GM23248 (cell line): ENCODE results near the gene VPS35L. TPM values are rescaled to one million over a fixed set of nuclear protein-coding genes. Genes with fewer than 3 reads are reported as not detected.
"Not testable (repeated sequence)": the region's sequence is repeated elsewhere in the genome, so short reads cannot be mapped to it uniquely, and the experiment has no call there.

Source experiments
- DNase-seq: peaks from one replicate; pipeline ENCODE4 v3.0.0-alpha.2; 2015
- H2AFZ ChIP-seq: fragments of 200-600 bp; sonication (generic); 2 replicates; pipeline ENCODE4 v1.6.1; 2016; ENCODE audit warnings: antibody characterized with exemption
- H3F3A ChIP-seq: fragments of 200-600 bp; sonication (generic); 2 replicates; pipeline ENCODE4 v1.6.1; 2016; ENCODE audit warnings: mild to moderate bottlenecking, antibody characterized with exemption, mixed run types; ENCODE audit not compliant: insufficient read depth
- H3K27ac ChIP-seq: fragments of 200-600 bp; sonication (generic); 2 replicates; pipeline ENCODE4 v1.5.1; 2016; ENCODE audit warnings: mild to moderate bottlenecking
- H3K27me3 ChIP-seq: fragments of 200-600 bp; sonication (generic); replicated peaks from 2 replicates; pipeline ENCODE4 v1.6.1; 2016; ENCODE audit warnings: mild to moderate bottlenecking; ENCODE audit not compliant: insufficient read depth
- H3K36me3 ChIP-seq: fragments of 200-600 bp; sonication (generic); 2 replicates; pipeline ENCODE4 v1.6.1; 2016; ENCODE audit warnings: low read depth, mild to moderate bottlenecking
- H3K4me1 ChIP-seq: fragments of 200-600 bp; sonication (generic); 2 replicates; pipeline ENCODE4 v1.6.1; 2016; ENCODE audit warnings: mild to moderate bottlenecking; ENCODE audit not compliant: insufficient read depth
- H3K4me2 ChIP-seq: fragments of 200-600 bp; sonication (generic); one replicate; pipeline ENCODE4 v1.6.1; 2016; ENCODE audit warnings: mild to moderate bottlenecking; ENCODE audit not compliant: unreplicated experiment
- H3K4me3 ChIP-seq: fragments of 200-600 bp; sonication (generic); 2 replicates; pipeline ENCODE4 v1.5.1; 2016; ENCODE audit warnings: mild to moderate bottlenecking
- H3K79me2 ChIP-seq: fragments of 200-600 bp; sonication (generic); 2 replicates; pipeline ENCODE4 v1.6.1; 2016; ENCODE audit warnings: mild to moderate bottlenecking; ENCODE audit not compliant: insufficient read depth
- H3K9ac ChIP-seq: fragments of 200-600 bp; sonication (generic); 2 replicates; pipeline ENCODE4 v1.6.1; 2016; ENCODE audit warnings: mild to moderate bottlenecking
- H3K9me2 ChIP-seq: fragments of 200-600 bp; sonication (generic); 2 replicates; pipeline ENCODE4 v1.6.1; 2016; ENCODE audit warnings: mixed run types, mild to moderate bottlenecking, moderate library complexity; ENCODE audit not compliant: insufficient read depth
- H3K9me3 ChIP-seq: fragments of 200-600 bp; sonication (generic); one replicate; pipeline ENCODE4 v1.6.1; 2017; ENCODE audit warnings: low read depth
- H4K20me1 ChIP-seq: fragments of 200-600 bp; sonication (generic); 2 replicates; pipeline ENCODE4 v1.6.0; 2016; ENCODE audit not compliant: insufficient read depth
- EZH2 ChIP-seq: fragments of 200-600 bp; sonication (generic); IDR thresholded peaks from 2 replicates; pipeline ENCODE4 v1.6.1; 2018; ENCODE audit warnings: antibody characterized with exemption, mild to moderate bottlenecking; ENCODE audit not compliant: insufficient read depth, poor library complexity, severe bottlenecking
- EZH2phosphoT487 ChIP-seq: fragments of 200-600 bp; sonication (generic); IDR thresholded peaks from 2 replicates; pipeline ENCODE4 v1.6.1; 2018; ENCODE audit warnings: antibody characterized with exemption, moderate library complexity, mild to moderate bottlenecking, low read depth; ENCODE audit not compliant: insufficient read depth
- WGBS, 2 experiments: methylation state at CpG; one replicate each; pipeline ENCODE4 v1.1.6; 2015 to 2017; ENCODE audit warnings: low lambda C conversion rate in 2 of 2, low coverage in 1 of 2; ENCODE audit errors: missing lambda C conversion rate in 2 of 2; 5-methylcytosine and 5-hydroxymethylcytosine counted together
- in situ Hi-C: fragments of 300-500 bp; cut with MboI; formaldehyde crosslinking; loops from 2 replicates; pipeline ENCODE4 v1.15.0; 2020
- polyA plus RNA-seq: library from polyadenylated mRNA; unstranded; fragments of >200 nt; fragmentation: Nextera tagmentation; extraction: Ambion mirVana; gene quantifications from 2 replicates; pipeline ENCODE4 v1.2.1, GENCODE V29; 2016
- total RNA-seq: library from RNA; depleted of rRNA; stranded (reverse); fragments of >200 nt; shearing (Covaris generic); gene quantifications from 2 replicates; pipeline ENCODE4 v1.2.3, GENCODE V29; 2014

Gene VPS35L
- total and polyA plus RNA-seq, 2 experiments from 2014 or later, result 19.9 to 58.2 TPM

GRCh38 chr16:19659554-19659953 is 104.1 kb downstream of the VPS35L start:
- Histone ChIP-seq H3K27me3 (no peaks in the 10 kb centered on the region), H3K9me2 (no peaks in the 10 kb centered on the region), H3K4me3 (no peak overlapping the region), H3F3A (no peaks in the 10 kb centered on the region), H3K27ac (no peak overlapping the region), H2AFZ (no peak overlapping the region), H3K4me2 (no peak overlapping the region), H3K36me3 (peaks cover 7% of the 10 kb centered on the region; the same call in 1 of the 2 replicates), H4K20me1 (no peaks in the 10 kb centered on the region), H3K9ac (no peak overlapping the region), H3K79me2 (no peaks in the 10 kb centered on the region), H3K9me3 (no peaks in the 10 kb centered on the region), H3K4me1 (no peaks in the 10 kb centered on the region)
- TF ChIP-seq EZH2, result no peak
- no peak for DNase-seq
- 68 to 79% methylated on average over 1 of the region's 1 CpG for WGBS, 2 experiments
- in situ Hi-C loops, result no loop called here

- Histone ChIP-seq H3K9ac (no peak overlapping the region), H3K36me3 (peaks cover 7% of the 10 kb centered on the region; the same call in 1 of the 2 replicates), H3K9me3 (no peaks in the 10 kb centered on the region), H2AFZ (no peak overlapping the region), H3K9me2 (no peaks in the 10 kb centered on the region), H3K79me2 (no peaks in the 10 kb centered on the region), H3K27ac (no peak overlapping the region), H3K4me1 (no peaks in the 10 kb centered on the region), H4K20me1 (no peaks in the 10 kb centered on the region), H3F3A (no peaks in the 10 kb centered on the region), H3K27me3 (no peaks in the 10 kb centered on the region), H3K4me3 (no peak overlapping the region), H3K4me2 (no peak overlapping the region)
- in situ Hi-C loops, result no loop called here
- DNase-seq, result no peak
- TF ChIP-seq EZH2phosphoT487, result no peak
- no peak for TF ChIP-seq EZH2
- WGBS, 2 experiments, result 90 to 91% methylated on average over 1 of the region's 1 CpG
Measured at GRCh38 chr16:19660432-19660831, 104.9 kb downstream of the VPS35L start.

DNA sequence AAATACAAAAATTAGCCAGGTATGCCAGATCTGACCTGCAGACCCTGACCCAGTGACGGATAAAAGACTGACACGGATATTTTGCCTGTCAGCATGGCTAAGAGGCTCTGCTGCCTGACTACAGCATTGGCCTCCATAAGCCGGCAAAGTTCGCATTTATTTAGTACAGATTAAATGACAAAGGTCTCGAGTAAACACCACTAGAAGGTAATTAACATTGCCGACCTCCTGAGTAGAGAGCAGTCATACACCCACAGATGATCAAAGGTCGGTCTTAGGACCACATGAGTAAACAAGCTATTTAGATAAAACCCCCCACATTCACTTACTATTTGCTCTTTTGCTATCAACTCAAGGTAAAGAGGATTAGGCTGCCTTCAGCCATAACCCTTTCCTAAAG is 106.8 kb downstream of the VPS35L start:
- Histone ChIP-seq H3K79me2 (no peaks in the 10 kb centered on the region), H3K4me1 (no peaks in the 10 kb centered on the region), H3F3A (no peaks in the 10 kb centered on the region), H3K9me3 (no peaks in the 10 kb centered on the region), H3K4me2 (no peak overlapping the region), H3K4me3 (no peak overlapping the region), H3K27me3 (no peaks in the 10 kb centered on the region), H3K27ac (no peak overlapping the region), H2AFZ (no peak overlapping the region), H3K36me3 (0 out of 2 replicates have a peak, but pooled peaks cover 7% of the 10 kb centered on the region), H4K20me1 (no peaks in the 10 kb centered on the region), H3K9ac (no peak overlapping the region), H3K9me2 (no peaks in the 10 kb centered on the region)
- DNase-seq, result no peak
- in situ Hi-C loops, result no loop called here
- TF ChIP-seq EZH2, result no peak
- TF ChIP-seq EZH2phosphoT487, result no peak
- 91 to 92% methylated on average over 7 of the region's 7 CpGs for WGBS, 2 experiments

DNA sequence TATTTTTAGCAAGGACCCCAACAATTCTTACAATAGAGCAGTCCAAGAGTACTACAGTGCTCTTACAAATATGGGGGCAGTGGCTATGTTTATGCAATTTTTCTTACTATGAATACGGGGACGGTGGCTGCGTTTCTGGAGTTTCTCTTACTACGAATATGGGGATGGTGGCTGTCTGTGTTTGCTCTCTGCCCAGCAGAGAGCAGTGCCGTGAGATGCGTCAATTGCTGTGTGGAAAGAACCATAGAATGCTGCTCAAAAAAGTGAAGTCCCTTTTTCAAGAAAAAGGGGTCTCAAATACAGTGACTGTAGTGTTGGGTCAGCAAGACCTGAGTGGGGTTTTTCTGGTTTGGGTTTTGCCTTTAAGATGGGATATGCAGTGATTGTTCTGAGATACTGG is 108.7 kb downstream of the VPS35L start:
- no peak overlapping the region for H3K9ac ChIP-seq
- H3K36me3 ChIP-seq, result 0 out of 2 replicates have a peak, but pooled peaks cover 7% of the 10 kb centered on the region
- no peak overlapping the region for H3K27ac ChIP-seq
- 95 to 98% methylated on average over 6 of the region's 6 CpGs for WGBS, 2 experiments
- in situ Hi-C loops, result no loop called here
- no peak overlapping the region for H2AFZ ChIP-seq
- H3K9me3 ChIP-seq, result no peaks in the 10 kb centered on the region
- no peak overlapping the region for H3K4me3 ChIP-seq
- no peaks in the 10 kb centered on the region for H3K9me2 ChIP-seq
- H3K4me2 ChIP-seq, result no peak overlapping the region
- no peaks in the 10 kb centered on the region for H4K20me1 ChIP-seq
- no peak for DNase-seq
- no peaks in the 10 kb centered on the region for H3K27me3 ChIP-seq
- no peaks in the 10 kb centered on the region for H3K79me2 ChIP-seq
- TF ChIP-seq EZH2 (no peak), EZH2phosphoT487 (no peak)
- H3F3A ChIP-seq, result no peaks in the 10 kb centered on the region
- H3K4me1 ChIP-seq, result no peaks in the 10 kb centered on the region

GRCh38 chr16:19665313-19665712 is 109.8 kb downstream of the VPS35L start:
- H3K36me3 ChIP-seq, DNase-seq, H3F3A ChIP-seq, H4K20me1 ChIP-seq, in situ Hi-C loops, H3K9me2 ChIP-seq, H3K79me2 ChIP-seq, H3K27me3 ChIP-seq, H3K9ac ChIP-seq, H3K4me2 ChIP-seq, H3K27ac ChIP-seq, H3K9me3 ChIP-seq, H2AFZ ChIP-seq, H3K4me3 ChIP-seq, H3K4me1 ChIP-seq: not testable (repeated sequence)
- WGBS, 2 experiments, result 75 to 90% methylated on average over 3 of the region's 3 CpGs
